Fibroblast of lung (primary cell): Measurements from ENCODE around the gene ZAR1L. TPM values are rescaled to one million over a fixed set of nuclear protein-coding genes. Genes with fewer than 3 reads are reported as not detected.

Source experiments
- DNase-seq, 2 donors: peaks; one replicate each; pipeline versions ENCODE4 v3.0.0 to v3.0.0-alpha.2; 2010; ENCODE audit warnings: low read depth in 2 of 2
- H2AFZ ChIP-seq: 2 replicates; pipeline ENCODE4 v1.5.1; 2012; ENCODE audit warnings: low read length, control low read depth, inconsistent platforms
- H3K27ac ChIP-seq: 2 replicates; pipeline ENCODE4 v1.5.1; 2011; ENCODE audit warnings: low read length, control low read depth; ENCODE audit not compliant: insufficient read depth
- H3K27me3 ChIP-seq: 2 replicates; pipeline ENCODE4 v1.5.1; 2011; ENCODE audit warnings: mild to moderate bottlenecking, low read length; ENCODE audit not compliant: control insufficient read depth, insufficient read depth
- H3K36me3 ChIP-seq: 2 replicates; pipeline ENCODE4 v1.5.1; 2011; ENCODE audit warnings: low read length; ENCODE audit not compliant: control insufficient read depth, insufficient read depth
- H3K4me1 ChIP-seq: 2 replicates; pipeline ENCODE4 v1.5.1; 2011; ENCODE audit warnings: low read length; ENCODE audit not compliant: control insufficient read depth, insufficient read depth; ENCODE audit errors: extremely low read depth
- H3K4me2 ChIP-seq: 2 replicates; pipeline ENCODE4 v1.5.1; 2011; ENCODE audit warnings: low read length, control low read depth; ENCODE audit not compliant: insufficient read depth; ENCODE audit errors: extremely low read depth
- H3K4me3 ChIP-seq, 4 experiments: fragments of 200-600 bp in 1 of 4; sonication (generic) in 1 of 4; replicated peaks in 1 of 4; 2 replicates each; pipeline ENCODE4 v1.5.1; 2011 to 2016; ENCODE audit warnings: low read length in 4 of 4, low read depth in 3 of 4, mild to moderate bottlenecking in 3 of 4, control low read depth in 2 of 4, inconsistent platforms in 1 of 4, mixed read lengths in 1 of 4; ENCODE audit not compliant: insufficient read depth in 1 of 4; ENCODE audit errors: control extremely low read depth in 1 of 4
- H3K79me2 ChIP-seq: 2 replicates; pipeline ENCODE4 v1.5.1; 2012; ENCODE audit warnings: mild to moderate bottlenecking, low read length, inconsistent platforms; ENCODE audit not compliant: control insufficient read depth, insufficient read depth
- H3K9ac ChIP-seq: 2 replicates; pipeline ENCODE4 v1.5.1; 2011; ENCODE audit warnings: mild to moderate bottlenecking, low read length, control low read depth; ENCODE audit not compliant: insufficient read depth
- H3K9me3 ChIP-seq: 2 replicates; pipeline ENCODE4 v1.5.1; 2012; ENCODE audit warnings: low read depth, low read length; ENCODE audit not compliant: control insufficient read depth, insufficient read depth
- H4K20me1 ChIP-seq: 2 replicates; pipeline ENCODE4 v1.5.1; 2011; ENCODE audit warnings: low read length; ENCODE audit not compliant: control insufficient read depth, insufficient read depth; ENCODE audit errors: extremely low read depth
- EZH2 ChIP-seq: IDR thresholded peaks from 2 replicates; pipeline ENCODE4 v1.5.1; 2012; ENCODE audit warnings: low read length, control low read depth, mild to moderate bottlenecking; ENCODE audit errors: missing control alignments
- polyA plus RNA-seq, 2 donors: library from polyadenylated mRNA; depleted of rRNA in 1 of 2; stranded (reverse) in 1 of 2; unstranded in 1 of 2; fragments of >200 nt; gene quantifications; 2 replicates each; pipeline ENCODE4 v1.2.1, GENCODE V29; 2011 to 2012; ENCODE audit warnings: missing spikeins in 1 of 2
- total RNA-seq: library from RNA; depleted of rRNA; stranded (reverse); fragments of >200 nt; gene quantifications from 2 replicates; pipeline ENCODE4 v1.2.1, GENCODE V29; 2014
- TF ChIP-seq, protein P1 (sequence below), 2 donors: IDR thresholded peaks in 1 of 2; conservative IDR thresholded peaks in 1 of 2; 1 replicate in 1 of 2; 2 replicates in 1 of 2; pipeline ENCODE4 v1.5.1; 2011 to 2012; ENCODE audit warnings: low read length in 2 of 2, control low read depth in 1 of 2, inconsistent platforms in 1 of 2, low read depth in 1 of 2, mild to moderate bottlenecking in 1 of 2

The ZAR1L gene
- total and polyA plus RNA-seq, 2 donors (not counting 1 experiment from before 2014, with no cell fraction given): not detected

DNA sequence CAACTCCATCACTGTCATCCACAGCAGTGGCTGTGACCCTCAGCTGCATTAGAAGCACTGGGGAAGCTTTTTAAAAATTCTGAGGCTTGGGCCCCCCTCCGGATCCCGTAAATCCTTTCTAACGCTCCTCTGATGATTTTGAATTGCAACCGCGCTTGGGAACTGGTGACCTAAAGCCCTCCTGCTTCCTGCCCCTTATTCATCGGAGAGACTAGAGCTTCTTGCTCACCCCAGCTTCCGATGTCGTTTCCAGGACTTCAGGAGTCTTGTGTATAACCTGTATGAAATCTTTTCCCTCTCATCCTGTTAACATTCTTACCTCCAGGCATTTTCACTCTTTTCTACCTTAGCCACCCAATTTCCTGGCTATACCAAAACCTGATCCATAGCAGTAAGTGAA, 14.8 kb downstream of the ZAR1L start:
- no peak overlapping the region for H2AFZ ChIP-seq
- no peaks in the 10 kb centered on the region for H3K9me3 ChIP-seq
- no peaks in the 10 kb centered on the region for H4K20me1 ChIP-seq
- peaks cover 5% of the 10 kb centered on the region for H3K27me3 ChIP-seq
- TF ChIP-seq, protein P1, sequence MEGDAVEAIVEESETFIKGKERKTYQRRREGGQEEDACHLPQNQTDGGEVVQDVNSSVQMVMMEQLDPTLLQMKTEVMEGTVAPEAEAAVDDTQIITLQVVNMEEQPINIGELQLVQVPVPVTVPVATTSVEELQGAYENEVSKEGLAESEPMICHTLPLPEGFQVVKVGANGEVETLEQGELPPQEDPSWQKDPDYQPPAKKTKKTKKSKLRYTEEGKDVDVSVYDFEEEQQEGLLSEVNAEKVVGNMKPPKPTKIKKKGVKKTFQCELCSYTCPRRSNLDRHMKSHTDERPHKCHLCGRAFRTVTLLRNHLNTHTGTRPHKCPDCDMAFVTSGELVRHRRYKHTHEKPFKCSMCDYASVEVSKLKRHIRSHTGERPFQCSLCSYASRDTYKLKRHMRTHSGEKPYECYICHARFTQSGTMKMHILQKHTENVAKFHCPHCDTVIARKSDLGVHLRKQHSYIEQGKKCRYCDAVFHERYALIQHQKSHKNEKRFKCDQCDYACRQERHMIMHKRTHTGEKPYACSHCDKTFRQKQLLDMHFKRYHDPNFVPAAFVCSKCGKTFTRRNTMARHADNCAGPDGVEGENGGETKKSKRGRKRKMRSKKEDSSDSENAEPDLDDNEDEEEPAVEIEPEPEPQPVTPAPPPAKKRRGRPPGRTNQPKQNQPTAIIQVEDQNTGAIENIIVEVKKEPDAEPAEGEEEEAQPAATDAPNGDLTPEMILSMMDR (conservative IDR thresholded peaks at IDR 0.05 in 1 of 2, IDR thresholded peaks at IDR 0.05 in 1 of 2; ENCODE audit: low read depth in 1 of 2, low read length in 2 of 2): no peak
- no peak for TF ChIP-seq EZH2
- no peak overlapping the region for H3K9ac ChIP-seq
- no peak overlapping the region for H3K4me3 ChIP-seq
- no peak overlapping the region for H3K4me2 ChIP-seq
- H3K36me3 ChIP-seq: no peaks in the 10 kb centered on the region
- H3K27ac ChIP-seq: no peak overlapping the region
- no peaks in the 10 kb centered on the region for H3K79me2 ChIP-seq
- no peak for DNase-seq
- H3K4me1 ChIP-seq: no peaks in the 10 kb centered on the region

DNA sequence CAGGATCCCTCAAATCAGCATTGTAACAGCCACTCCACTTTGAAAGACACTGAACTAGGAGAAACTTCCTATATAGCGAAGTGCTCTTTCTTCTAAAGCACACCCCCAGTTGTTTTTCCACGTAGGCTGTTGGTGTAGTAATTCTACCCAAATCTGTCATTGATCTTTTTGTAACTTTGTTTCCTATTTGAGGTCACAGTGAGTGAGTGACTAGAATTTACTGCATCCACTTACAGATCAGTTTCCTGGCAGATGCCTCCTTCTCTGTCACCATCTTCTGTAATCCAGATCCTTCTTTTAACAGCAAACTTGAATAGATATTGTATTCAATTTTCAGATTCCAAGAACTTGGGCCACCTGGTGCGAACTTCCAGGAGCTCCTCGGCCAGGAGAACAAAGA, 15.3 kb downstream of the ZAR1L start:
- H3K9me3 ChIP-seq: no peaks in the 10 kb centered on the region
- no peak overlapping the region for H3K4me2 ChIP-seq
- H3K79me2 ChIP-seq: no peaks in the 10 kb centered on the region
- no peaks in the 10 kb centered on the region for H3K36me3 ChIP-seq
- no peak overlapping the region for H3K4me3 ChIP-seq
- H4K20me1 ChIP-seq: no peaks in the 10 kb centered on the region
- no peak for DNase-seq
- no peak overlapping the region for H2AFZ ChIP-seq
- H3K9ac ChIP-seq: no peak overlapping the region
- TF ChIP-seq, protein P1 (conservative IDR thresholded peaks at IDR 0.05 in 1 of 2, IDR thresholded peaks at IDR 0.05 in 1 of 2; ENCODE audit: low read depth in 1 of 2, low read length in 2 of 2): no peak
- no peak for TF ChIP-seq EZH2
- peaks cover 5% of the 10 kb centered on the region for H3K27me3 ChIP-seq
- no peak overlapping the region for H3K27ac ChIP-seq
- no peaks in the 10 kb centered on the region for H3K4me1 ChIP-seq

GRCh38 chr13:32298695-32299094, 16.5 kb downstream of the ZAR1L start:
- Histone ChIP-seq H3K4me2 (no peak overlapping the region), H3K36me3 (no peaks in the 10 kb centered on the region), H3K4me3 (no peak overlapping the region), H3K4me1 (no peaks in the 10 kb centered on the region), H2AFZ (no peak overlapping the region), H3K9ac (no peak overlapping the region), H3K79me2 (no peaks in the 10 kb centered on the region), H3K27me3 (peaks cover 5% of the 10 kb centered on the region), H3K9me3 (no peaks in the 10 kb centered on the region), H3K27ac (no peak overlapping the region), H4K20me1 (no peaks in the 10 kb centered on the region)
- no peak for DNase-seq
- no peak for TF ChIP-seq EZH2
- TF ChIP-seq, protein P1 (conservative IDR thresholded peaks at IDR 0.05 in 1 of 2, IDR thresholded peaks at IDR 0.05 in 1 of 2; ENCODE audit: low read depth in 1 of 2, low read length in 2 of 2): no peak
